HepG2 (cell line): ENCODE results near the gene CC2D1A. TPM values are rescaled to one million over a fixed set of nuclear protein-coding genes. Genes with fewer than 3 reads are reported as not detected.

Experiments used
- ATM ChIP-seq: fragments of 450-650 bp; IDR thresholded peaks from 2 replicates; pipeline ENCODE4 v1.7.1; 2017; ENCODE audit warnings: mild to moderate bottlenecking, borderline replicate concordance
- EP300 ChIP-seq, 3 experiments: sonication (generic) in 1 of 3; formaldehyde crosslinking in 1 of 3; IDR thresholded peaks; 2 replicates each; pipeline versions ENCODE4 v1.5.1 to v1.6.1; 2011 to 2020; ENCODE audit warnings: low read depth in 2 of 3, low read length in 2 of 3, borderline replicate concordance in 1 of 3, improper control_type of control experiment in 1 of 3, mild to moderate bottlenecking in 1 of 3, missing genetic modification reagents in 1 of 3, moderate library complexity in 1 of 3
- FOXO1 ChIP-seq: sonication (generic); formaldehyde crosslinking; IDR thresholded peaks from 2 replicates; pipeline ENCODE4 v1.4.0; 2020; ENCODE audit warnings: missing genetic modification reagents
- FOXP1 ChIP-seq, 2 experiments: fragments of 450-650 bp in 1 of 2; IDR thresholded peaks; 2 replicates each; pipeline ENCODE4 v1.6.1; 2017 to 2018; ENCODE audit warnings: antibody characterized with exemption in 1 of 2
- HOXA7 ChIP-seq: sonication (generic); formaldehyde crosslinking; IDR thresholded peaks from 2 replicates; pipeline ENCODE4 v1.8.1; 2022; ENCODE audit warnings: mild to moderate bottlenecking, missing genetic modification reagents, moderate library complexity
- KAT2B ChIP-seq: fragments of 150-350 bp; IDR thresholded peaks from 2 replicates; pipeline ENCODE4 v1.6.1; 2014; ENCODE audit warnings: low read depth, low read length, borderline replicate concordance
- MXD4 ChIP-seq: IDR thresholded peaks from 2 replicates; pipeline ENCODE4 v1.6.1; 2016; ENCODE audit warnings: mild to moderate bottlenecking, missing biosample characterization, missing genetic modification reagents
- NR1H2 ChIP-seq: sonication (generic); formaldehyde crosslinking; IDR thresholded peaks from 2 replicates; pipeline ENCODE4 v1.8.1; 2022; ENCODE audit warnings: low read depth, missing genetic modification reagents, borderline replicate concordance
- POLR2A ChIP-seq, 2 experiments: IDR thresholded peaks; 2 replicates each; pipeline ENCODE4 v1.6.1; 2011; ENCODE audit warnings: low read depth in 2 of 2, low read length in 2 of 2, mild to moderate bottlenecking in 1 of 2, moderate library complexity in 1 of 2; ENCODE audit not compliant: insufficient read depth in 1 of 2
- RBAK ChIP-seq: sonication (generic); formaldehyde crosslinking; IDR thresholded peaks from 2 replicates; pipeline ENCODE4 v1.5.1; 2020; ENCODE audit warnings: mild to moderate bottlenecking, missing genetic modification reagents
- SALL2 ChIP-seq: sonication (generic); formaldehyde crosslinking; IDR thresholded peaks from 2 replicates; pipeline ENCODE4 v1.8.1; 2023; ENCODE audit warnings: mild to moderate bottlenecking, missing genetic modification reagents, inconsistent platforms
- ZBTB1 ChIP-seq: sonication (generic); formaldehyde crosslinking; IDR thresholded peaks from 2 replicates; pipeline ENCODE4 v1.4.0; 2020; ENCODE audit warnings: missing genetic modification reagents, borderline replicate concordance
- ZBTB21 ChIP-seq: sonication (generic); formaldehyde crosslinking; IDR thresholded peaks from 2 replicates; pipeline ENCODE4 v1.4.0; 2020; ENCODE audit warnings: missing genetic modification reagents
- ZNF749 ChIP-seq: sonication (generic); formaldehyde crosslinking; IDR thresholded peaks from 2 replicates; pipeline ENCODE4 v1.8.0; 2022; ENCODE audit warnings: mild to moderate bottlenecking, missing genetic modification reagents, moderate library complexity, borderline replicate concordance
- ZNF839 ChIP-seq: sonication (generic); formaldehyde crosslinking; IDR thresholded peaks from 2 replicates; pipeline ENCODE4 v1.4.0; 2020; ENCODE audit warnings: missing genetic modification reagents, mild to moderate bottlenecking, borderline replicate concordance
- ZSCAN20 ChIP-seq: sonication (generic); formaldehyde crosslinking; IDR thresholded peaks from 2 replicates; pipeline ENCODE4 v1.4.0; 2020; ENCODE audit warnings: missing genetic modification reagents, mild to moderate bottlenecking, borderline replicate concordance
- polyA plus RNA-seq, 8 experiments: library from polyadenylated mRNA; depleted of rRNA in 3 of 8; stranded (reverse) in 7 of 8; unstranded in 1 of 8; fragments of >200 nt; fragmentation: Illumina TruSeq in 4 of 8; extraction: Trizol in 4 of 8; gene quantifications; 2 replicates each; pipeline versions ENCODE4 v1.2.1 to v1.2.3, GENCODE V29; 2011 to 2016; ENCODE audit warnings: low read depth in 4 of 8, missing spikeins in 1 of 8, mixed read lengths in 1 of 8; ENCODE audit not compliant: insufficient read depth in 1 of 8
- total RNA-seq, 5 experiments: library from RNA; depleted of rRNA; stranded (reverse); fragments of >200 nt; fragmentation: Illumina TruSeq; extraction: Trizol; gene quantifications; 2 replicates each; pipeline ENCODE4 v1.2.3, GENCODE V29; 2016; ENCODE audit warnings: low read depth in 1 of 5
- TF ChIP-seq, protein P1 (sequence below): sonication (generic); formaldehyde crosslinking; IDR thresholded peaks from 2 replicates; pipeline ENCODE4 v1.5.0; 2020; ENCODE audit warnings: missing genetic modification reagents
- TF ChIP-seq, protein P2 (sequence below): sonication (generic); formaldehyde crosslinking; IDR thresholded peaks from 2 replicates; pipeline ENCODE4 v1.8.1; 2022; ENCODE audit warnings: low read depth, mild to moderate bottlenecking, missing genetic modification reagents
- TF ChIP-seq, protein P3 (sequence below): sonication (generic); formaldehyde crosslinking; IDR thresholded peaks from 2 replicates; pipeline ENCODE4 v1.5.1; 2020; ENCODE audit warnings: mild to moderate bottlenecking, missing genetic modification reagents, borderline replicate concordance

CC2D1A gene
- total and polyA plus RNA-seq, 2 of the 13 experiments (the other 11 are each of a cell fraction or from before 2014, with no cell fraction given), result 9.7 to 11.5 TPM

DNA sequence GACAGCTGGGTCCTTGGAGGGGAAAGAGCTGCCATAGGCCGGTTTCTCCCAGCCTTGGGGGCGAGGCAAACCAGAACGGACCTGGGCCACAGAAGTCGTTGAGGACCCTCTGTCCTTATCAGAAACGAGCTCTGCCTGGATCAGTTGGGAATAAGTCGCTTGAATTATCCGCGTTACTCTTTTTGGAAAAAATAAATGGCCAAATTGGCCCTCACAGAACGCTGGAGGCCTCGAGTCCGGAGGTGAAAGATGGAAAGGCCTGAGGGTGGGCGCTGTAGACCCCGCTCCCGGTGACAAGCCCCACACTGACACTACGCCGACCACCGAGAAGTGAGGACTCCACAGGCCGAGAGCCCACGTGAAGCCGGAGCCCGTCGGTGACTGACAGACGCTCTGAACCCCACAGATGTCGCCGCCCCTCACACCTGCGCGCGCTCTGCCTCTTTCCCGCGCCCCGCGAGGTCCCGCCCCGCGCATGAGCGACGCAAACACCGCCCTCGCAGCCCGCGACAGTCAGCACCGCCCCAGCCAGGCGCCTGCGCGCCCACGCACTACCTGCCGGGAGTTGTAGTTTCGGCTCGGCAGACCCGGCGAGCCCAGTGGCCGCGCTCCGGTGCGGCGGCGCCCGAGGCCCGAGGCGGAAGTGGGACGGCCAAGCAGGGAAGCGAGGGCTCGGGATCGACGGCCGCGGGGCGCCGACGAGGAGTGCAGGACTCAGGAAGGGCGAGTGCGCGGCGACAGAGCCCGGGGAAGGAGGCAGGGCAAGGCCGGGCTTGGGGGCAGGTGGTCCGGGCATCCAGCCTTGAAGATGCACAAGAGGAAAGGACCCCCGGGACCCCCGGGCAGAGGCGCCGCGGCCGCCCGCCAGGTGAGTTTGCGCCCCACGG is at the start of gene CC2D1A, which contains the start of gene BRME1 (continued):
- TF ChIP-seq FOXP1 (IDR thresholded peaks at IDR 0.05), result no peak
- no peak; the same call in 1 of the 2 replicates for TF ChIP-seq FOXP1 (CRISPR knock-in tag; IDR thresholded peaks at IDR 0.05)
- TF ChIP-seq ZBTB21 (CRISPR knock-in tag), result no peak
- TF ChIP-seq KAT2B, result no peak
- no peak for TF ChIP-seq ATM
- TF ChIP-seq ZSCAN20 (CRISPR knock-in tag), result no peak
- peak; percentile 90 for TF ChIP-seq SALL2 (CRISPR knock-in tag)
- 0 out of 2 replicates have a peak, but pooled peaks have one; percentile 11 for TF ChIP-seq ZBTB1 (CRISPR knock-in tag)
- TF ChIP-seq, protein P1, sequence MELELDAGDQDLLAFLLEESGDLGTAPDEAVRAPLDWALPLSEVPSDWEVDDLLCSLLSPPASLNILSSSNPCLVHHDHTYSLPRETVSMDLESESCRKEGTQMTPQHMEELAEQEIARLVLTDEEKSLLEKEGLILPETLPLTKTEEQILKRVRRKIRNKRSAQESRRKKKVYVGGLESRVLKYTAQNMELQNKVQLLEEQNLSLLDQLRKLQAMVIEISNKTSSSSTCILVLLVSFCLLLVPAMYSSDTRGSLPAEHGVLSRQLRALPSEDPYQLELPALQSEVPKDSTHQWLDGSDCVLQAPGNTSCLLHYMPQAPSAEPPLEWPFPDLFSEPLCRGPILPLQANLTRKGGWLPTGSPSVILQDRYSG, result no peak
- no peak for TF ChIP-seq RBAK
- no peak for TF ChIP-seq EP300 (IDR thresholded peaks at IDR 0.05; ENCODE audit: low read depth in 2 of 2, low read length in 2 of 2)
- TF ChIP-seq EP300 (CRISPR knock-in tag; IDR thresholded peaks at IDR 0.05; ENCODE audit: borderline replicate concordance), result no peak
- TF ChIP-seq HOXA7 (CRISPR knock-in tag), result no peak
- TF ChIP-seq, protein P2, sequence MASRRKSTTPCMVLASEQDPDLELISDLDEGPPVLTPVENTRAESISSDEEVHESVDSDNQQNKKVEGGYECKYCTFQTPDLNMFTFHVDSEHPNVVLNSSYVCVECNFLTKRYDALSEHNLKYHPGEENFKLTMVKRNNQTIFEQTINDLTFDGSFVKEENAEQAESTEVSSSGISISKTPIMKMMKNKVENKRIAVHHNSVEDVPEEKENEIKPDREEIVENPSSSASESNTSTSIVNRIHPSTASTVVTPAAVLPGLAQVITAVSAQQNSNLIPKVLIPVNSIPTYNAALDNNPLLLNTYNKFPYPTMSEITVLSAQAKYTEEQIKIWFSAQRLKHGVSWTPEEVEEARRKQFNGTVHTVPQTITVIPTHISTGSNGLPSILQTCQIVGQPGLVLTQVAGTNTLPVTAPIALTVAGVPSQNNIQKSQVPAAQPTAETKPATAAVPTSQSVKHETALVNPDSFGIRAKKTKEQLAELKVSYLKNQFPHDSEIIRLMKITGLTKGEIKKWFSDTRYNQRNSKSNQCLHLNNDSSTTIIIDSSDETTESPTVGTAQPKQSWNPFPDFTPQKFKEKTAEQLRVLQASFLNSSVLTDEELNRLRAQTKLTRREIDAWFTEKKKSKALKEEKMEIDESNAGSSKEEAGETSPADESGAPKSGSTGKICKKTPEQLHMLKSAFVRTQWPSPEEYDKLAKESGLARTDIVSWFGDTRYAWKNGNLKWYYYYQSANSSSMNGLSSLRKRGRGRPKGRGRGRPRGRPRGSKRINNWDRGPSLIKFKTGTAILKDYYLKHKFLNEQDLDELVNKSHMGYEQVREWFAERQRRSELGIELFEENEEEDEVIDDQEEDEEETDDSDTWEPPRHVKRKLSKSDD (CRISPR knock-in tag), result peak; percentile 52; the same call in 1 of the 2 replicates
- peak; percentile 92; the same call in 1 of the 2 replicates for TF ChIP-seq ZNF839 (CRISPR knock-in tag)
- TF ChIP-seq POLR2A (IDR thresholded peaks at IDR 0.05; ENCODE audit: insufficient read depth in 1 of 2, low read depth in 2 of 2, low read length in 2 of 2), result peak; percentile 59 to 69
- TF ChIP-seq ZNF749 (CRISPR knock-in tag), result no peak
- no peak for TF ChIP-seq NR1H2 (CRISPR knock-in tag)
- 0 out of 2 replicates have a peak, but pooled peaks have one; percentile 66 for TF ChIP-seq FOXO1 (CRISPR knock-in tag)
- TF ChIP-seq, protein P3, sequence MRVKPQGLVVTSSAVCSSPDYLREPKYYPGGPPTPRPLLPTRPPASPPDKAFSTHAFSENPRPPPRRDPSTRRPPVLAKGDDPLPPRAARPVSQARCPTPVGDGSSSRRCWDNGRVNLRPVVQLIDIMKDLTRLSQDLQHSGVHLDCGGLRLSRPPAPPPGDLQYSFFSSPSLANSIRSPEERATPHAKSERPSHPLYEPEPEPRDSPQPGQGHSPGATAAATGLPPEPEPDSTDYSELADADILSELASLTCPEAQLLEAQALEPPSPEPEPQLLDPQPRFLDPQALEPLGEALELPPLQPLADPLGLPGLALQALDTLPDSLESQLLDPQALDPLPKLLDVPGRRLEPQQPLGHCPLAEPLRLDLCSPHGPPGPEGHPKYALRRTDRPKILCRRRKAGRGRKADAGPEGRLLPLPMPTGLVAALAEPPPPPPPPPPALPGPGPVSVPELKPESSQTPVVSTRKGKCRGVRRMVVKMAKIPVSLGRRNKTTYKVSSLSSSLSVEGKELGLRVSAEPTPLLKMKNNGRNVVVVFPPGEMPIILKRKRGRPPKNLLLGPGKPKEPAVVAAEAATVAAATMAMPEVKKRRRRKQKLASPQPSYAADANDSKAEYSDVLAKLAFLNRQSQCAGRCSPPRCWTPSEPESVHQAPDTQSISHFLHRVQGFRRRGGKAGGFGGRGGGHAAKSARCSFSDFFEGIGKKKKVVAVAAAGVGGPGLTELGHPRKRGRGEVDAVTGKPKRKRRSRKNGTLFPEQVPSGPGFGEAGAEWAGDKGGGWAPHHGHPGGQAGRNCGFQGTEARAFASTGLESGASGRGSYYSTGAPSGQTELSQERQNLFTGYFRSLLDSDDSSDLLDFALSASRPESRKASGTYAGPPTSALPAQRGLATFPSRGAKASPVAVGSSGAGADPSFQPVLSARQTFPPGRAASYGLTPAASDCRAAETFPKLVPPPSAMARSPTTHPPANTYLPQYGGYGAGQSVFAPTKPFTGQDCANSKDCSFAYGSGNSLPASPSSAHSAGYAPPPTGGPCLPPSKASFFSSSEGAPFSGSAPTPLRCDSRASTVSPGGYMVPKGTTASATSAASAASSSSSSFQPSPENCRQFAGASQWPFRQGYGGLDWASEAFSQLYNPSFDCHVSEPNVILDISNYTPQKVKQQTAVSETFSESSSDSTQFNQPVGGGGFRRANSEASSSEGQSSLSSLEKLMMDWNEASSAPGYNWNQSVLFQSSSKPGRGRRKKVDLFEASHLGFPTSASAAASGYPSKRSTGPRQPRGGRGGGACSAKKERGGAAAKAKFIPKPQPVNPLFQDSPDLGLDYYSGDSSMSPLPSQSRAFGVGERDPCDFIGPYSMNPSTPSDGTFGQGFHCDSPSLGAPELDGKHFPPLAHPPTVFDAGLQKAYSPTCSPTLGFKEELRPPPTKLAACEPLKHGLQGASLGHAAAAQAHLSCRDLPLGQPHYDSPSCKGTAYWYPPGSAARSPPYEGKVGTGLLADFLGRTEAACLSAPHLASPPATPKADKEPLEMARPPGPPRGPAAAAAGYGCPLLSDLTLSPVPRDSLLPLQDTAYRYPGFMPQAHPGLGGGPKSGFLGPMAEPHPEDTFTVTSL (CRISPR knock-in tag), result no peak
- TF ChIP-seq MXD4 (CRISPR knock-in tag), result peak; percentile 82
